Panc1 (cell line): Measurements from ENCODE around the gene TMEM86A. TPM values are rescaled to one million over a fixed set of nuclear protein-coding genes. Genes with fewer than 3 reads are reported as not detected.

Source experiments
- ATAC-seq: fragments of 200-7000 bp; cut with Tn5 transposase; 2 replicates; pipeline ENCODE4 v1.9.1; 2020; ENCODE audit warnings: mild to moderate bottlenecking, moderate library complexity
- BruUV-seq: library from RNA; stranded (reverse); fragments of 400-500 nt; replicated peaks from 2 replicates; lab custom pipeline; 2021; lab: Mats Ljungman, UMichigan
- CTCF ChIA-PET: fragments of 300-600 bp; sonication (Branson Sonifier 250); formaldehyde crosslinking; loops from one replicate; lab custom pipeline; 2022; ENCODE audit warnings: antibody characterized with exemption; lab: Charles Lee
- POLR2A ChIA-PET: fragments of 300-600 bp; sonication (Branson Sonifier 250); formaldehyde crosslinking; loops from one replicate; lab custom pipeline; 2022; ENCODE audit warnings: antibody characterized with exemption; lab: Charles Lee
- DNase-seq: peaks from one replicate; pipeline ENCODE4 v3.0.0-alpha.2; 2010; ENCODE audit warnings: low read depth, low spot score
- H3K27ac ChIP-seq: 2 replicates; pipeline ENCODE4 v1.5.1; 2011; ENCODE audit warnings: mild to moderate bottlenecking, low read length, inconsistent platforms
- H3K27me3 ChIP-seq: fragments of 200-500 bp; sonication (Bioruptor generic); 2 replicates; pipeline ENCODE4 v1.6.0; 2014; ENCODE audit warnings: low read length, inconsistent platforms; ENCODE audit not compliant: control insufficient read depth, insufficient read depth
- H3K36me3 ChIP-seq: fragments of 200-500 bp; sonication (Bioruptor generic); 2 replicates; pipeline ENCODE4 v1.5.1; 2014; ENCODE audit warnings: inconsistent platforms, mild to moderate bottlenecking, low read length, moderate library complexity; ENCODE audit not compliant: control insufficient read depth, insufficient read depth
- H3K4me1 ChIP-seq: 2 replicates; pipeline ENCODE4 v1.5.1; 2011; ENCODE audit warnings: inconsistent platforms, mild to moderate bottlenecking, low read length, moderate library complexity; ENCODE audit not compliant: control insufficient read depth, insufficient read depth
- H3K4me3 ChIP-seq, 2 experiments: 2 replicates each; pipeline ENCODE4 v1.5.1; 2011 to 2012; ENCODE audit warnings: low read depth in 2 of 2, low read length in 2 of 2, mild to moderate bottlenecking in 2 of 2, inconsistent platforms in 1 of 2, moderate library complexity in 1 of 2
- H3K9me3 ChIP-seq: fragments of 200-500 bp; sonication (Bioruptor generic); 2 replicates; pipeline ENCODE4 v1.5.1; 2014; ENCODE audit warnings: low read depth, mild to moderate bottlenecking, inconsistent platforms, low read length, moderate library complexity; ENCODE audit not compliant: control insufficient read depth, insufficient read depth
- CTCF ChIP-seq: fragments of 450-650 bp; IDR thresholded peaks from 2 replicates; pipeline ENCODE4 v1.5.1; 2017; ENCODE audit warnings: mild to moderate bottlenecking
- POLR2AphosphoS5 ChIP-seq: IDR thresholded peaks from 2 replicates; pipeline ENCODE4 v1.6.1; 2012; ENCODE audit warnings: mild to moderate bottlenecking, low read depth, low read length, moderate library complexity
- SIN3A ChIP-seq: IDR thresholded peaks from 2 replicates; pipeline ENCODE4 v1.6.1; 2012; ENCODE audit warnings: low read depth, mild to moderate bottlenecking, low read length, moderate library complexity, borderline replicate concordance; ENCODE audit not compliant: insufficient read depth
- TCF7L2 ChIP-seq: IDR thresholded peaks from 2 replicates; pipeline ENCODE4 v1.6.1; 2011; ENCODE audit warnings: mild to moderate bottlenecking, low read depth, low read length, inconsistent platforms
- in situ Hi-C: cut with HindIII; loops from 2 replicates; pipeline ENCODE4 v1.10.0; 2016; ENCODE audit warnings: low sequenced_read_pairs, low pct_unique_long_range_greater_than_20kb
- intact Hi-C: fragments of 100-400 bp; cut with micrococcal nuclease; formaldehyde crosslinking; loops from one replicate; pipeline ENCODE4 v1.10.0; 2022; ENCODE audit not compliant: unreplicated experiment
- total RNA-seq: library from RNA; stranded (reverse); gene quantifications from one replicate; pipeline ENCODE4 v1.2.1, GENCODE V29; 2021; ENCODE audit not compliant: unreplicated experiment
- TF ChIP-seq, protein P1 (sequence below), 2 experiments: IDR thresholded peaks; 2 replicates each; pipeline ENCODE4 v1.6.1; 2011 to 2012; ENCODE audit warnings: low read depth in 2 of 2, control low read depth in 1 of 2, low read length in 1 of 2, mild to moderate bottlenecking in 1 of 2, moderate library complexity in 1 of 2; ENCODE audit not compliant: insufficient read depth in 1 of 2

The TMEM86A gene
- total RNA-seq, 1 experiment from 2014 or later = 0.31 TPM

DNA sequence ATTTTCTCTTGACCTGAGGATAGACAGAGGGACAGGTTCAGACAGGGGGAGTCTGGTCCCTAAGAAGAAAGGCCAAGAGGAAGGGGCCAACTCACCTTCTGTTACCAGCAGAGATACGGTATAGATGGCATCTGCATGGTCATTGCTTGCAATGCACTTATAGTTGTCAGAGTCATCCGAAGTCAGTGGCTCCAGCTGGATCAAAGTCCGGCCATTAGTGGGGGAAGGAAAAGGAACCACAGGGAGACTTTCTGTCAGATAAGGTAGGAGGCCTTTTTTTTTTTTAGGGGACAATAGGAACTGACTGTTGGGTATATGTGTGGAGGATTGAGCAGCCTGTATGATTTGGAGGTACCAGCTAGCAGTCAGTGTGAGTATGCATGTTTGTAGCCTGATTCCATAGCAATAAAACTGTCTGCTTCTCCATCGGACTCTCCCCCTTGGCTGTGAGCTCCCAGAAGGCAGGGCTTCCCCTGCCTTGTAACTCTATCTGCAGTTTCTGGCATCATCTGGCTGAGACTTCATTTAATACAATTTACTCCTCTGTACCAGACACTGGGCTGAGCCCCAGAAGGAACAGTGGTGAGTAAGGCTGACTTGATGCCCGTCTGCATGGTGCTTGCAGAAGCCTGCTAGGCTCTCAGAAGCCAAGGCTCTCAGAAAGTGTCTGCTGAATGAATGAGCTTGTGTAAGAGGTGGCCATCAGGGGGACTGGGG is 21.7 kb downstream of the TMEM86A start:
- peaks cover 6% of the 10 kb centered on the region for H3K27me3 ChIP-seq
- intact Hi-C loops = no loop called here
- ATAC-seq (peak; percentile 11), DNase-seq (no peak)
- in situ Hi-C loops = no loop called here
- ChIA-PET POLR2A (no interaction called here), CTCF (no interaction called here)
- H3K4me1 ChIP-seq = 0 out of 2 replicates have a peak, but pooled peaks cover 3% of the 10 kb centered on the region
- no peak overlapping the region for H3K27ac ChIP-seq
- no peaks in the 10 kb centered on the region for H3K36me3 ChIP-seq
- H3K9me3 ChIP-seq = no peaks in the 10 kb centered on the region
- no peak overlapping the region for H3K4me3 ChIP-seq
- no peak for TF ChIP-seq TCF7L2
- TF ChIP-seq, protein P1, sequence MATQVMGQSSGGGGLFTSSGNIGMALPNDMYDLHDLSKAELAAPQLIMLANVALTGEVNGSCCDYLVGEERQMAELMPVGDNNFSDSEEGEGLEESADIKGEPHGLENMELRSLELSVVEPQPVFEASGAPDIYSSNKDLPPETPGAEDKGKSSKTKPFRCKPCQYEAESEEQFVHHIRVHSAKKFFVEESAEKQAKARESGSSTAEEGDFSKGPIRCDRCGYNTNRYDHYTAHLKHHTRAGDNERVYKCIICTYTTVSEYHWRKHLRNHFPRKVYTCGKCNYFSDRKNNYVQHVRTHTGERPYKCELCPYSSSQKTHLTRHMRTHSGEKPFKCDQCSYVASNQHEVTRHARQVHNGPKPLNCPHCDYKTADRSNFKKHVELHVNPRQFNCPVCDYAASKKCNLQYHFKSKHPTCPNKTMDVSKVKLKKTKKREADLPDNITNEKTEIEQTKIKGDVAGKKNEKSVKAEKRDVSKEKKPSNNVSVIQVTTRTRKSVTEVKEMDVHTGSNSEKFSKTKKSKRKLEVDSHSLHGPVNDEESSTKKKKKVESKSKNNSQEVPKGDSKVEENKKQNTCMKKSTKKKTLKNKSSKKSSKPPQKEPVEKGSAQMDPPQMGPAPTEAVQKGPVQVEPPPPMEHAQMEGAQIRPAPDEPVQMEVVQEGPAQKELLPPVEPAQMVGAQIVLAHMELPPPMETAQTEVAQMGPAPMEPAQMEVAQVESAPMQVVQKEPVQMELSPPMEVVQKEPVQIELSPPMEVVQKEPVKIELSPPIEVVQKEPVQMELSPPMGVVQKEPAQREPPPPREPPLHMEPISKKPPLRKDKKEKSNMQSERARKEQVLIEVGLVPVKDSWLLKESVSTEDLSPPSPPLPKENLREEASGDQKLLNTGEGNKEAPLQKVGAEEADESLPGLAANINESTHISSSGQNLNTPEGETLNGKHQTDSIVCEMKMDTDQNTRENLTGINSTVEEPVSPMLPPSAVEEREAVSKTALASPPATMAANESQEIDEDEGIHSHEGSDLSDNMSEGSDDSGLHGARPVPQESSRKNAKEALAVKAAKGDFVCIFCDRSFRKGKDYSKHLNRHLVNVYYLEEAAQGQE (IDR thresholded peaks at IDR 0.05; ENCODE audit: insufficient read depth in 1 of 2, low read depth in 2 of 2, low read length in 1 of 2) = no peak
- no peak for TF ChIP-seq CTCF
- TF ChIP-seq SIN3A = no peak
- TF ChIP-seq POLR2AphosphoS5 = no peak
- no TSS peak for BruUV-seq

- no peaks in the 10 kb centered on the region for H3K9me3 ChIP-seq
- H3K27me3 ChIP-seq = peaks cover 5% of the 10 kb centered on the region
- CTCF ChIA-PET = interaction anchor here (1.0 to 1.7 kb wide), 4 partner anchors 8 to 43 kb away, joined by 3 to 9 read pairs (median 4); no protein-coding TSS in a partner anchor
- no peak for DNase-seq
- peak overlapping the region; percentile 49 to 56 for H3K4me3 ChIP-seq
- in situ Hi-C loops (no loop called here), intact Hi-C loops (no loop called here)
- ATAC-seq = peak; percentile 88
- H3K36me3 ChIP-seq = no peaks in the 10 kb centered on the region
- POLR2A ChIA-PET = no interaction called here
- H3K27ac ChIP-seq = no peak overlapping the region
- 0 out of 2 replicates have a peak, but pooled peaks cover 3% of the 10 kb centered on the region for H3K4me1 ChIP-seq
- BruUV-seq = no TSS peak
- TF ChIP-seq TCF7L2 (no peak), POLR2AphosphoS5 (no peak), SIN3A (no peak), CTCF (no peak)
- TF ChIP-seq, protein P1 (IDR thresholded peaks at IDR 0.05; ENCODE audit: insufficient read depth in 1 of 2, low read depth in 2 of 2, low read length in 1 of 2) = no peak
Observed at GRCh38 chr11:18720808-18721560, 22.4 kb downstream of the TMEM86A start.
